PFSK-1 (cell line): ENCODE data around the gene RPAP3.

ENCODE experiments used
- POLR2AphosphoS5 ChIP-seq: IDR thresholded peaks from 2 replicates; pipeline ENCODE4 v1.6.1; 2012; ENCODE audit warnings: low read depth, mild to moderate bottlenecking, control low read depth, low read length, moderate library complexity
- TAF1 ChIP-seq: IDR thresholded peaks from 2 replicates; pipeline ENCODE4 v1.6.1; 2012; ENCODE audit warnings: low read length, control low read depth, borderline replicate concordance; ENCODE audit not compliant: insufficient read depth

DNA sequence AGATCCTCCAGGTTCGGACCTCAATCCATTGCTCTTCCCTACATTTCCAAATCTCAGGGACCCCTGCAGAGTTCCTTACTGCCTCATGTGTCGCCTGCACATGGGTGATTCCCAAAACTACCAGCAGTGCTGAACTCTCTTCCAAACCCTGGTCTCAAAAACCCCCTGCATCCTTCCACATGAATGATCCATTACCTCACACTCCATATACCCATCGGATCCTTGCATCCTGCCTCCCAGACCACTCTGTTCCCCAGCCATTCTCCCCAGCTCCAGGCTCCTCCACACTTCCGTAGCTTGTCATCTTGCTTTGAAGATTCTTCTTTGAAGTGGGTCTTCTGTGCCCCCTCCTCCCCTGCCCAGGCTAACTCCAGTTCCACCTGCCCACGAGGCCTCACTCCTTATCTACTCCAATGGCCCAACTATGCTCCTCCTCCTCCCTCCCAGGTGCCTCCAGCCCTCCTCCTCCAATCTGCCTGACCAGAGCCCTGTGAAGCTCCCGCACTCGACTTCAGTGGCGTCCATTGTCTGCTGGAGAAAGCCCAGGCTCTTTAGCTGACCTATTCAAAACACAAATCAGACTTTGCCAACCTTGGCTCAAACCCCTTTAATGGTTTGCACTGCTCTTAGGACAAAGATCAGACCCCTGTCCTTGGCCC is 39.1 kb upstream of the RPAP3 start:
- TF ChIP-seq TAF1 = no peak
- TF ChIP-seq POLR2AphosphoS5 = no peak
